ENCODE results near the gene TRIM9.
A peak's percentile ranks its signal among the peaks of the same experiment; 100 is the strongest.

The TRIM9 gene

GRCh38 chr14:51079085-51079484, 15.8 kb downstream of the TRIM9 start:
- no peak for TF ChIP-seq CTCF (IDR thresholded peaks at IDR 0.05; ENCODE audit: low read length, missing control alignments)
- peak; percentile 23 for DNase-seq (ENCODE audit: low read depth)
- no peak overlapping the region for H3K4me3 ChIP-seq (replicated peaks; ENCODE audit: low read depth, low read length)

GRCh38 chr14:51074701-51075385, 20.1 kb downstream of the TRIM9 start:
- TF ChIP-seq CTCF (IDR thresholded peaks at IDR 0.05; ENCODE audit: low read length, missing control alignments): no peak

GRCh38 chr14:51073731-51074130, 21.2 kb downstream of the TRIM9 start:
- DNase-seq (ENCODE audit: low read depth): peak; percentile 11

More at GRCh38 chr14:51074701-51075385, 20.1 kb downstream of the TRIM9 start:
- DNase-seq (ENCODE audit: low read depth): no peak
- H3K4me3 ChIP-seq (replicated peaks; ENCODE audit: low read depth, low read length): no peak overlapping the region

GRCh38 chr14:51072976-51073375, 21.9 kb downstream of the TRIM9 start:
- no peak overlapping the region for H3K4me3 ChIP-seq (replicated peaks; ENCODE audit: low read depth, low read length)
- no peak for TF ChIP-seq CTCF (IDR thresholded peaks at IDR 0.05; ENCODE audit: low read length, missing control alignments)
- no peak for DNase-seq (ENCODE audit: low read depth)

More at GRCh38 chr14:51073731-51074130, 21.2 kb downstream of the TRIM9 start:
- no peak for TF ChIP-seq CTCF (IDR thresholded peaks at IDR 0.05; ENCODE audit: low read length, missing control alignments)
- no peak overlapping the region for H3K4me3 ChIP-seq (replicated peaks; ENCODE audit: low read depth, low read length)

DNA sequence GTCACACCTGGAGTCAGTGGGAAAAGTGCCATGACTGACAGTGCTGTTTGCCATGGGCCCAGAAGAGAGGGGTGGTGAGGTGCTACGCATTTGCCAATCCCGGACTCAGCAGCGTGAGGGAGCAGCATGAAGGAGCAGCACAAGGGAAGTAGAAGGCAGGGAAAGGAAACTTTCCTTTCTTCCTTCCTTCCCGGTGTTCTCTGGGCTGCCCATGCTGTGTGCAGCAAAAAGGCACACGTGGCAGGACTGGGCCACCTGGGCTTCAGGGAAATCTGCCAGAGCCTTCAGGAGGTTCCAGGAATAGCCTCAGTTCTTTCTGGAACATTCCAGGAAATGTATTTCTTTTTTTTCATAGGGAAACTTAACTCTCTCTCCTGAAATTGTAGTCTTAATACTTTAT, 23.0 kb downstream of the TRIM9 start:
- no peak for TF ChIP-seq CTCF (IDR thresholded peaks at IDR 0.05; ENCODE audit: low read length, missing control alignments)
- no peak for DNase-seq (ENCODE audit: low read depth)
- H3K4me3 ChIP-seq (replicated peaks; ENCODE audit: low read depth, low read length): no peak overlapping the region

- no peak overlapping the region for H3K4me3 ChIP-seq (replicated peaks; ENCODE audit: low read depth, low read length)
- no peak for TF ChIP-seq CTCF (IDR thresholded peaks at IDR 0.05; ENCODE audit: low read length, missing control alignments)
- DNase-seq (ENCODE audit: low read depth): no peak
Observed at GRCh38 chr14:51070726-51071125, 24.2 kb downstream of the TRIM9 start.

DNA sequence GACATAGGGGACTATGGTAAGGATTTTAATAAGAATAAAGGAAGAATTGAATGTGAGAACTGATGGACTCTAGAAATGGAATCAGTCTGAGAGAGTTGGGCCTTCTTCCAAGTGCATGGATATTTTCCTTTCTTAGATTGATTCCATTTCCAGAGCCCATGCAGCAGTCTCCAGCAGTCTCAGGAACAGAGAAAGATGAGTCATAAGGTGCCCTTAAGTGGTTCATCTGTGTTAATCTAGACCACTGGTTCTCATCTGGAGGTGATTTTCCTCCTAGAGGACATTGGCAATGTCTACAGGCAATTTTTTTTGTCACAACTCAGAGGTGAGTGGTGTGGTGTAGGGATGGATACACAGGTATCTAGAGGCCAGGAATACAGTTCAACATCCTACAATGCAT, 25.9 kb downstream of the TRIM9 start:
- no peak overlapping the region for H3K4me3 ChIP-seq (replicated peaks; ENCODE audit: low read depth, low read length)
- DNase-seq (ENCODE audit: low read depth): no peak
- TF ChIP-seq CTCF (IDR thresholded peaks at IDR 0.05; ENCODE audit: low read length, missing control alignments): no peak

All from fibroblast of pulmonary artery (primary cell).